ENCODE results near the gene GOLM1.

- TF ChIP-seq CTCF (conservative IDR thresholded peaks at IDR 0.05; ENCODE audit: low read depth, low read length) = no peak
- TF ChIP-seq CHD1 (IDR thresholded peaks at IDR 0.05; ENCODE audit: low read depth, low read length) = no peak
- no peak for TF ChIP-seq RAD21 (IDR thresholded peaks at IDR 0.05; ENCODE audit: low read length)
- no peak for TF ChIP-seq RCOR1 (IDR thresholded peaks at IDR 0.05; ENCODE audit: insufficient replicate concordance, low read length)
- TF ChIP-seq, protein P1, sequence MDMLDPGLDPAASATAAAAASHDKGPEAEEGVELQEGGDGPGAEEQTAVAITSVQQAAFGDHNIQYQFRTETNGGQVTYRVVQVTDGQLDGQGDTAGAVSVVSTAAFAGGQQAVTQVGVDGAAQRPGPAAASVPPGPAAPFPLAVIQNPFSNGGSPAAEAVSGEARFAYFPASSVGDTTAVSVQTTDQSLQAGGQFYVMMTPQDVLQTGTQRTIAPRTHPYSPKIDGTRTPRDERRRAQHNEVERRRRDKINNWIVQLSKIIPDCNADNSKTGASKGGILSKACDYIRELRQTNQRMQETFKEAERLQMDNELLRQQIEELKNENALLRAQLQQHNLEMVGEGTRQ (IDR thresholded peaks at IDR 0.05; ENCODE audit: low read depth, low read length) = no peak
- no peak for TF ChIP-seq POLR2A (IDR thresholded peaks at IDR 0.05; ENCODE audit: low read depth, low read length)
- TF ChIP-seq CEBPB (IDR thresholded peaks at IDR 0.05; ENCODE audit: low read depth, low read length) = no peak
- no peak for TF ChIP-seq ELK1 (IDR thresholded peaks at IDR 0.05; ENCODE audit: borderline replicate concordance, low read depth, low read length)
- no peak for TF ChIP-seq BHLHE40 (IDR thresholded peaks at IDR 0.05; ENCODE audit: low read depth, low read length)
- TF ChIP-seq MAZ (IDR thresholded peaks at IDR 0.05; ENCODE audit: borderline replicate concordance, low read depth, low read length) = no peak
- TF ChIP-seq RFX5 (IDR thresholded peaks at IDR 0.05; ENCODE audit: low read depth, low read length) = no peak
- no peak for TF ChIP-seq SMC3 (IDR thresholded peaks at IDR 0.05; ENCODE audit: low read depth, low read length)
Observed at GRCh38 chr9:86061972-86062739, 37.2 kb downstream of the GOLM1 start.

Measured in IMR-90 (cell line).